GM21723 (cell line): ENCODE results near the gene PBX3.

ENCODE experiments used
- ATAC-seq: cut with Tn5 transposase; IDR thresholded peaks from one replicate; pipeline ENCODE4 v1.9.1; 2021; ENCODE audit warnings: mild to moderate bottlenecking, moderate library complexity; ENCODE audit not compliant: unreplicated experiment

PBX3 gene

DNA sequence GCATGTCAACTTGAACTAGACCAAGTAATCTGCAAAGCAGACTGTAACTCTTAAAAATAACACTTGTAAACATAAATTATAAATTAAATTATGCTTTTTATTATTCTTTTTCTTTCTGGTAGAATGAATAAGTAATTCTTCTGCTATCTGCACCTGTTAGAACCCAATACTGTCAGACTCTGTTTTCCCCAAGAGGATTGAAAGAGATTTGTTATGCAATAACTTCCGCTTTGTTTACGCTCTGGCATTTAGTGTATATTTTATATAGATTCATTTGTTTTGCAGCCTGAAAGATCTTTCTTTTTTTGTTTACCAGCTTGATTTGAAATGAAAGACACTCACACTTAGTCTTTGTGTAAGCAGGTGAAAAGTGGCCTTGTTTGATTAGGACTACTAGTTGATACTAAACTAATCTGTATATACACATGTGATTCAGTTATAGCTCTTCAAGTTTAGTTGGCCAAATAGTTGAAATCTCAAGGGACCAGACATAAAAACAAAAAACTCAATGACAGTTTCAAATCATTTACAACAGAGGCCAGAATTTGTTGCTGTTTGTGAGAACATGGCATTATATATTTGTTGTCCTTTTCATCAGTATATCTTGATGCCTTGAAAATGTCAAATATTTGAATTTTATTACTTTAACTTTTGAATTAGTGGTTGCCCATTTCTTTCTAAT lies 155.8 kb downstream of the PBX3 start:
- ATAC-seq: no peak

DNA sequence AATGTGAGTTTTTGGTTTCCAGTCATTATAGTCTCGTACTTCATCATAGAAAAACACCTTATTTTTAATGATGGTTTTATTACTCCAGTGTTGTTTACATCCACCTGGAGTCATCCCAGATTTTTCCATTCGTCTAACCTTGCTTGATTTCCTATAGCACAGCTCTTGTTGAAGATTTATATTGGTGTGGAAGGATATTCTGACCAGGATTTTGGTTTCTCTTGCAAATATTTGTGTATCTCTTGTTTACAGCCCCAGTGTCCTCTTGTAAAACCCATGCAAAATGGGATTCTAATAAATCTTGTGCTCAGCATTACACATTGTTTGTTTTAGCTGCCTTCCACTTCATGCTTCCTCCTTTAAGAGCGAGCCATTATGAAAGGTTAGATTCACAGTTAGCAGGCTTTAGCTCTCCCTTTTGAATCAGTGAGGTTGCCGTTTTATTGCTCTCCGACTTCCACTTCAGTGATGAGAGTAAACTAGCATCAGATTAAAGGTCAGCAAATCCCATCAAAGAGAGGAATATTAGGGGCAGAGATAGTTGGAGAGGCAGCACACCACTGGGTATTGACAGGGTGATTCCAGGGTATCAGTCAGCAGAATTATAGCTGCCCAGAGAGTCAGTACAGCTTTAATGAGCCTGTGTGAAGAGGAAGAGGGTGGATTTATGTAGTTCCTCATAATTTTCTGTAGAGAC lies 157.1 kb downstream of the PBX3 start:
- ATAC-seq: no peak

- ATAC-seq: no peak
These were observed 159.0 kb downstream of the PBX3 start for GRCh38 chr9:125906144-125906543.

- no peak for ATAC-seq
These were observed 159.7 kb downstream of the PBX3 start for GRCh38 chr9:125906893-125907292.

DNA sequence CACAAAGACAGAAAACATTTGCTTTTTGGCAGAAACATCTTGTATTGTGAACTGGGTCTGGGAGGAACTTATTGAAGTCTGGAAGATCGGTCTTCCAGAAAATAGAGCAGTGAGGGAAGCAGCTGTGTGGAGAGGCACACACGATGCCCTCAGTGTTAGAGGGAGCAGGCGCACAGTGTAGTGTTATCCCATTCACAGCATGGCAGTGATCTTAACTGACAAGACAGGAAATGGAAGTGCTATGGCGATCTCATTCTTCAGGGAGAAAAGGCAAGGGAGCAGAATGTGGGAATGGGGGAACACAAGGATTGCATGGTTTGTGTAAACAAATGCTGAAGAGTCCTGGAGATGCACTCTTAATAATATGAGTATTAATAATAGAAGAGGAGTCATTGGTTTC lies 161.0 kb downstream of the PBX3 start:
- ATAC-seq: no peak

- ATAC-seq: no peak
These were observed 161.8 kb downstream of the PBX3 start for GRCh38 chr9:125908966-125909365.

DNA sequence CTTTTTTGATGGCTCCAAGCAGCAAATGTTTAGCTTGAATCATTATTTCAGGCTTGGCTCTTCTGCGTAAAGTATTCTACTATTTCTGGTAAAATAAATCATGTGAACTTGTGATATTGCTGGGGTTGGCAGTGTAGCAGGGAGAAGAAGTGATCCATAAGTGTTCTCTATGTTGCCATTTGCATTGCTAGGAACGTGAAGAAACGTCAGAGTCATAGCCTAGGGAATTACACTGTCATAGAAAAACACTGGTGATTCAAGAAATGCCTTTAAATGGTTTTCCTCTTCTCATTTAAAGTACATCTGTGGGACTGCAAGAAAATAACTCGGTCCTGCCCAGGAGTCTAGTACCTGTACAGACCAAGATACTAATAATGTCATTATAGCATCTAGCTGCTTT lies 162.3 kb downstream of the PBX3 start:
- no peak for ATAC-seq

DNA sequence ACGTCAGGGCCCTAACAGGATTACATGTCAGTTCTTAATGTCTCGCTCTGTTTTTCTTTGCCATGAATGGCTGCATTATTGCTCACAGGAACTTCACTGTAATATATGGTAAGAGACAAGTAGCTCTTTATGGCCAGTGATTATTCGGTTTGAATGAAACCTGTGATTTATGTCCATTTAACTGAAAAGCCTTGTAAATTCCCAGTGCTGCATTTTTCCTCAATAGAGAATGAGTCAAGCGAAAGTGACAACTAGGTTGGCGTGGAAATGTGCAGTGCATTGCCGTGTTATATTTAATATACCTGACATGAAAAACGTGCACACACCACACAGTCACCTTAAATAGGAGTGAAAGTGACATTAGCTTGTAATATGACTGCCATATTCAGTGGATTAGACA lies 163.1 kb downstream of the PBX3 start:
- no peak for ATAC-seq

GRCh38 chr9:125911861-125912644 lies 164.9 kb downstream of the PBX3 start:
- ATAC-seq: no peak

GRCh38 chr9:125912667-125913066 lies 165.5 kb downstream of the PBX3 start:
- no peak for ATAC-seq

DNA sequence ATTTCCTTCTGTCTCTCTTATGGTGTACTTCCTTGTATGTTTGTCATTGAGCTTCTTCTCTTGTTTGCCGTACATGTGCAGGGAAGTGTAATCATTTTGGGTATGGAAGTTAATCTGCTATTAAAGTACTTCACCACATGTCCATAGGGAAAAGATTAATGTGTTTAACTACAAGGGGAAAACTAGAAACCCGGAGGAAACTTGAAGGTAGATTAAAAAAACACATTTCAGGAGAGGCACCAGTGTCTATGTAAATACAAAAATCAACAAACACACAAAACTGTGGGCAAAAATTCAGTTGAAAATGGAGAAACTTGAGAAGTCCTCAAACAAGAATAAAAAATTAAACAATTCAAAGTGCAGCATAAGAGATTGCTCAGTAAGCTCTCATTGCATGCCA lies 166.4 kb downstream of the PBX3 start:
- ATAC-seq: no peak

DNA sequence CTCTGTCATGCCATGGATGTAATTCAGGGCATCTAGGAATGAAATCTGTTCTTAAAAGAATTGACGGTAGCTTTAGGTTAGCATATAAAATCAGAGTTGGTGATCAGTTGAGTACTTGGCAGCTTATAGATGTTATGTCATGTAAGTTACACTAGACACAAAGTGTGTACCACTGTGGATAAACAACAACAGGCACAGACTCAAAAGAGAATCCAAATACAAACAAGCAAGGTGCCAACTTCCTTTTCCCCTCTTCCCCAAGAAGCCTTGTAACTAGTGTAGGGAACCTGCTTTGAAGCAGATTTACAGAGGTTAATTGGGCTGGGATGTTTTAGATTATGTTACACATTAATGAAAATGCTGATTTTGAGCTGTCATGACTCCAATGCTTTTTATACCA lies 167.2 kb downstream of the PBX3 start:
- no peak for ATAC-seq

GRCh38 chr9:125915606-125916005 lies 168.4 kb downstream of the PBX3 start:
- no peak for ATAC-seq

- no peak for ATAC-seq
These were observed 172.4 kb downstream of the PBX3 start for GRCh38 chr9:125919565-125919964.

DNA sequence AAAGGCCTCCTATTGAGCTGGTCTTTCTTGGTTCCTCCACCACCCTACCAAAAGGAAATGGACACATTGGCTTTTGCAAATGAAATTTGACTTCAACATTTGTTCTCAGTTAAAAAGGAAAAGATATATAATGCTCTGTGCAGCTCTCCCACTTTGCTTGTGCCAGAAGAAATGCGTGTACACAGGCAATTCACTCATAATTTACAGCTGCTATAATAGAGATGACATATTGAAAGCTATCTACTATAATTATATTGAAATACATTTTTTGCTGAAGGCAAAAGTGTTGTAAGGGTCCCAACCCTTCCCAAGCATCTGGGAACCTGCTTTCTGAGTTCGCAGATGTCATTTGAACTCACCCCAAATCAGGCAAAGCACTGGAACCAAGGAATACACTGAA lies 173.2 kb downstream of the PBX3 start:
- no peak for ATAC-seq

GRCh38 chr9:125922854-125923253 lies 175.7 kb downstream of the PBX3 start:
- no peak for ATAC-seq

GRCh38 chr9:125924351-125924750 lies 177.2 kb downstream of the PBX3 start:
- no peak for ATAC-seq

GRCh38 chr9:125926936-125927335 lies 179.8 kb downstream of the PBX3 start:
- ATAC-seq: no peak

- no peak for ATAC-seq
These were observed 182.7 kb downstream of the PBX3 start for GRCh38 chr9:125929846-125930245.

- no peak for ATAC-seq
These were observed 184.0 kb downstream of the PBX3 start for GRCh38 chr9:125931211-125931610.

DNA sequence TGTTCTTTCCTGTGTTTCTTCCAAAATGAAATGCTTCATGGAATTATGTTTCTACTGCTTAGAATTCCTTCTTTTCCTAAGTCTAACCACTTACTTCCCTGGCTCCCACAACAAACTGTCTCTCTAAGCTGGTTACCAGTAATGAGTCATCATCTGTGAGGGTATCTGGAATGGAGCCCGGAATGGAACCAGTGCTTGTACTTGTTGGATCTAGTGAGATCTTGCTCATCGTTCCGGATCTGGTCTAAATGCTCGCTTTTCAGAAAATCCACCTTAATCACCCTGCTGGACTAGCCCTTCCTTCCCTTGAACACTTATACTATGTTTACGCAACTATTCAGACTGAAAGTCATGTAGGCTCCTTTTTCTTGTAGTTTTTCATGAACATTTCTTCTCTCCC lies 184.8 kb downstream of the PBX3 start:
- ATAC-seq: no peak
